ENCODE results near the gene RPS3.

RPS3 gene

GRCh38 chr11:75421035-75421602 is 21.8 kb downstream of the RPS3 start:
- H3K4me3 ChIP-seq (ENCODE audit: low read depth, low read length) = no peak overlapping the region
- DNase-seq (ENCODE audit: low read depth) = no peak
- TF ChIP-seq MYC (IDR thresholded peaks at IDR 0.05; ENCODE audit: low read depth, low read length) = no peak
- TF ChIP-seq POLR2A (IDR thresholded peaks at IDR 0.05; ENCODE audit: extremely low read depth, insufficient read length) = no peak
- TF ChIP-seq CTCF (IDR thresholded peaks at IDR 0.05; ENCODE audit: low read depth, low read length) = no peak
- no peak for TF ChIP-seq MAX (IDR thresholded peaks at IDR 0.05; ENCODE audit: low read depth, low read length)

- H3K4me3 ChIP-seq (ENCODE audit: low read depth, low read length) = no peak overlapping the region
- DNase-seq (ENCODE audit: low read depth) = no peak
- TF ChIP-seq MAX (IDR thresholded peaks at IDR 0.05; ENCODE audit: low read depth, low read length) (no peak), POLR2A (IDR thresholded peaks at IDR 0.05; ENCODE audit: extremely low read depth, insufficient read length) (no peak), MYC (IDR thresholded peaks at IDR 0.05; ENCODE audit: low read depth, low read length) (no peak), CTCF (IDR thresholded peaks at IDR 0.05; ENCODE audit: low read depth, low read length) (no peak)
Measured at GRCh38 chr11:75421902-75422247, 22.6 kb downstream of the RPS3 start.

GRCh38 chr11:75422248-75423231 is 23.2 kb downstream of the RPS3 start:
- DNase-seq (ENCODE audit: low read depth) = no peak
- no peak overlapping the region for H3K4me3 ChIP-seq (ENCODE audit: low read depth, low read length)
- no peak for TF ChIP-seq MYC (IDR thresholded peaks at IDR 0.05; ENCODE audit: low read depth, low read length)

GRCh38 chr11:75423721-75424120 is 24.4 kb downstream of the RPS3 start:
- TF ChIP-seq MYC (IDR thresholded peaks at IDR 0.05; ENCODE audit: low read depth, low read length) = no peak
- no peak for TF ChIP-seq MAX (IDR thresholded peaks at IDR 0.05; ENCODE audit: low read depth, low read length)
- no peak for TF ChIP-seq POLR2A (IDR thresholded peaks at IDR 0.05; ENCODE audit: extremely low read depth, insufficient read length)
- TF ChIP-seq CTCF (IDR thresholded peaks at IDR 0.05; ENCODE audit: low read depth, low read length) = no peak
- H3K4me3 ChIP-seq (ENCODE audit: low read depth, low read length) = no peak overlapping the region
- no peak for DNase-seq (ENCODE audit: low read depth)

- no peak for DNase-seq (ENCODE audit: low read depth)
- H3K4me3 ChIP-seq (ENCODE audit: low read depth, low read length) = no peak overlapping the region
- no peak for TF ChIP-seq MYC (IDR thresholded peaks at IDR 0.05; ENCODE audit: low read depth, low read length)
- TF ChIP-seq MAX (IDR thresholded peaks at IDR 0.05; ENCODE audit: low read depth, low read length) = no peak
- no peak for TF ChIP-seq POLR2A (IDR thresholded peaks at IDR 0.05; ENCODE audit: extremely low read depth, insufficient read length)
- TF ChIP-seq CTCF (IDR thresholded peaks at IDR 0.05; ENCODE audit: low read depth, low read length) = no peak
Measured at GRCh38 chr11:75424396-75424795, 25.1 kb downstream of the RPS3 start.

- no peak for TF ChIP-seq MYC (IDR thresholded peaks at IDR 0.05; ENCODE audit: low read depth, low read length)
- TF ChIP-seq CTCF (IDR thresholded peaks at IDR 0.05; ENCODE audit: low read depth, low read length) = peak; percentile 52
- TF ChIP-seq MAX (IDR thresholded peaks at IDR 0.05; ENCODE audit: low read depth, low read length) = no peak
- TF ChIP-seq POLR2A (IDR thresholded peaks at IDR 0.05; ENCODE audit: extremely low read depth, insufficient read length) = no peak
- peak; percentile 43 for DNase-seq (ENCODE audit: low read depth)
- H3K4me3 ChIP-seq (ENCODE audit: low read depth, low read length) = no peak overlapping the region
Measured at GRCh38 chr11:75425422-75425821, 26.1 kb downstream of the RPS3 start.

Measured in NB4 (cell line).